K562 treated with DMSO at 1 percent for 24 hours (cell line): ENCODE data around the gene TPP2. TPM values are rescaled to one million over a fixed set of nuclear protein-coding genes. Genes with fewer than 3 reads are reported as not detected.

ENCODE experiments used
- total RNA-seq: library from RNA; unstranded; fragments of 300-600 nt; gene quantifications from 2 replicates; pipeline ENCODE4 v1.2.3, GENCODE V29; 2022; ENCODE audit warnings: low read depth; ENCODE audit not compliant: insufficient read depth

Gene TPP2
- total RNA-seq: 17.1 and 18.7 TPM in 2 replicates

DNA sequence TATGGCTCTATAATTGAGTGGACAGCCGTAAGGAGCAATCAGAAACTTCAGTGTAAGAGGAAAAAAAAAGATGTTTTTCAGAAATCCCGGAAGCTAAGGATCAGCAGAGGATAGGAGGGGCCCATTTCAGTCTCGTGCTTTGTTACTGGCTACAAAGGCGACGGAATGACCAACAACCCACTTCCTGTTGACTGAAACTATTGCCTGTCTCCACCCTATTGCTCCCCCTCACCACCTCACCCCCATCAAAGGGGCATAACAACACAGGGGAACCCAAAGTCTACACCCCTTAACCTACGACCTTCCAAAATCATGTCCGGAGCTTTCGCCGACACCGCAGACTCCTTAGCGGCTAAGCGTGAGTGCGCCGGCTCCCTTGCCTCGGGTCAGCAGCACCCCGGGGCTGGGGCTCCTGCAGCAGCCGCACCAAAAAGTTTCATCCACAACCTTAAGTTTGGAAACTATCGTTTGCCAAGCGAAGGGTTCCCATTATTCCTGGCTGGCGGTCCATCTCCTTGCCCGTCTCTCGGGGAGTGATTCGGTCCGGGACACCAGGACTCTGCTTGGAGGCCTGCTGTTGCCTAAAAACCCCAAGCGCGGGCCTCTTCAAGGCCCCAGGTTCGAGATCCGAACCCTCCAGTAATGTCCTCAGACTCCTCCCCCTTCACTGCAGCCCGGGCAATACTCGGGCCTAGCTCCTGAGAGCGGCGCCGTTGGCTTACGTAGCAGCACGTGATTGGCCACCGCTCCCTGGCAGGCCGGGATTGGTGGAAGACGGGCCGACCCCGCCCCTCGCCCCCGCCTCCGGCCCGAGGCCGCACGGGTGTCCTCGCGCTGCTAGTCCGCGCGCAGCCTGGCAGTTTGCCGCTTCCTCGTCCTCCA is at the start of gene TPP2:
Gene TPP2 (plus strand): TSS at position 840 of the 882 bp plus-strand sequence. CDS start 53 bp downstream, outside the sequence.

DNA sequence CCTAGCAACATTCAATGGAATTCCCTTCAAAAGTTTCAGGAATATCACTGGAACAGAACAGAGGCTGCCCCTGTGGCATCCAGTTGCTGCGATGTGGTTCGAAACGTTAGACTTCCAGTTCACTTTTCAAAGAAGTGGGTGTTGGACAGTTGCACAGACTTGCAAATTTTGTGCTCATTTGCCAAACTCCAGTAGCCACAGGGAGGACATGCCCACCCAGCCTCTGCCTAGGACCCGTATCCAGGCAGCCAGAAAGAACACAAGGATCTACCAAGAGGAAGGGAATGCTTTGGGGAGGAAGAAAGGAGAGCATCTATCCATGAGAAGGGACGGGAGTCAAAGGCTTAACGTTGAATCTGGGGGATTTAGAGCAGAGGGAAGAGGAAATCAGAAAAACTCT is 98.2 kb downstream of the TPP2 start, which contains the start of gene METTL21C:
Gene METTL21C (minus strand): TSS at position 108 of the 400 bp plus-strand sequence. CDS start 546 bp downstream, outside the sequence.

Other genes starting within 250 kb of the TPP2 start
- not detected in 2 replicates for gene FGF14, start 194.9 kb upstream of the TPP2 start, total RNA-seq
- gene METTL21C, start 98.1 kb downstream of the TPP2 start, total RNA-seq: not detected in 2 replicates
- gene TEX30, start 176.8 kb downstream of the TPP2 start, total RNA-seq: 9.9 and 17.0 TPM in 2 replicates
- 17.7 and 21.9 TPM in 2 replicates for gene POGLUT2, start 202.0 kb downstream of the TPP2 start, total RNA-seq
- 12.2 and 15.3 TPM in 2 replicates for gene BIVM, start 202.1 kb downstream of the TPP2 start, total RNA-seq
- 20.9 and 23.7 TPM in 2 replicates for gene ERCC5, start 249.0 kb downstream of the TPP2 start, total RNA-seq